Loucy (cell line): ENCODE measurements around the gene ZNF320.
"Not testable (repeated sequence)": the region's sequence is repeated elsewhere in the genome, so short reads cannot be mapped to it uniquely, and the experiment has no call there.

Source experiments
- H2AFZ ChIP-seq: fragments of 200-600 bp; sonication (generic); 2 replicates; pipeline ENCODE4 v1.6.0; 2016; ENCODE audit warnings: antibody characterized with exemption, mild to moderate bottlenecking, low read length, moderate library complexity
- H3F3A ChIP-seq: fragments of 200-600 bp; 2 replicates; pipeline ENCODE4 v1.6.0; 2016; ENCODE audit warnings: antibody characterized with exemption, low read depth, mild to moderate bottlenecking
- H3K27me3 ChIP-seq: fragments of 200-600 bp; sonication (generic); 2 replicates; pipeline ENCODE4 v1.6.1; 2014; ENCODE audit warnings: low read length, mild to moderate bottlenecking; ENCODE audit not compliant: insufficient read depth, poor library complexity, severe bottlenecking
- H3K36me3 ChIP-seq: fragments of 200-600 bp; sonication (generic); 2 replicates; pipeline ENCODE4 v1.6.1; 2016; ENCODE audit warnings: low read length; ENCODE audit not compliant: insufficient read depth
- H3K4me1 ChIP-seq: fragments of 200-600 bp; sonication (generic); 2 replicates; pipeline ENCODE4 v1.5.1; 2014; ENCODE audit warnings: low read length, mild to moderate bottlenecking; ENCODE audit not compliant: insufficient read depth, poor library complexity, severe bottlenecking
- H3K4me2 ChIP-seq: fragments of 200-600 bp; sonication (generic); 2 replicates; pipeline ENCODE4 v1.6.0; 2014; ENCODE audit warnings: antibody characterized with exemption, low read length, low read depth, mild to moderate bottlenecking; ENCODE audit not compliant: poor library complexity, severe bottlenecking
- H3K4me3 ChIP-seq: fragments of 200-600 bp; sonication (generic); 2 replicates; pipeline ENCODE4 v1.5.1; 2014; ENCODE audit warnings: low read length, mild to moderate bottlenecking, mixed read lengths; ENCODE audit not compliant: poor library complexity, severe bottlenecking
- H3K79me2 ChIP-seq: fragments of 200-600 bp; sonication (generic); 2 replicates; pipeline ENCODE4 v1.6.1; 2014; ENCODE audit warnings: low read length; ENCODE audit not compliant: insufficient read depth
- H3K9ac ChIP-seq: fragments of 200-600 bp; sonication (generic); 2 replicates; pipeline ENCODE4 v1.6.0; 2014; ENCODE audit warnings: mild to moderate bottlenecking, low read depth, low read length, moderate library complexity; ENCODE audit not compliant: poor library complexity, severe bottlenecking
- H3K9me2 ChIP-seq: fragments of 200-600 bp; sonication (generic); replicated peaks from 2 replicates; pipeline ENCODE4 v1.6.1; 2016; ENCODE audit warnings: low read depth, low read length, mixed read lengths
- H3K9me3 ChIP-seq: fragments of 200-600 bp; sonication (generic); 2 replicates; pipeline ENCODE4 v1.6.1; 2014; ENCODE audit warnings: mild to moderate bottlenecking, antibody characterized with exemption, low read length, low read depth; ENCODE audit not compliant: insufficient read depth
- H4K20me1 ChIP-seq: fragments of 200-600 bp; sonication (generic); 2 replicates; pipeline ENCODE4 v1.6.0; 2014; ENCODE audit warnings: antibody characterized with exemption, low read length, mild to moderate bottlenecking; ENCODE audit not compliant: insufficient read depth, poor library complexity, severe bottlenecking
- EZH2phosphoT487 ChIP-seq: fragments of 200-600 bp; IDR thresholded peaks from 2 replicates; pipeline ENCODE4 v1.6.1; 2018; ENCODE audit warnings: antibody characterized with exemption, mild to moderate bottlenecking, moderate library complexity, borderline replicate concordance
- TF ChIP-seq, protein P1 (sequence below): fragments of 200-600 bp; sonication (generic); conservative IDR thresholded peaks from 2 replicates; pipeline ENCODE4 v1.5.1; 2014; ENCODE audit warnings: mild to moderate bottlenecking, antibody characterized with exemption, low read length

The ZNF320 gene

DNA sequence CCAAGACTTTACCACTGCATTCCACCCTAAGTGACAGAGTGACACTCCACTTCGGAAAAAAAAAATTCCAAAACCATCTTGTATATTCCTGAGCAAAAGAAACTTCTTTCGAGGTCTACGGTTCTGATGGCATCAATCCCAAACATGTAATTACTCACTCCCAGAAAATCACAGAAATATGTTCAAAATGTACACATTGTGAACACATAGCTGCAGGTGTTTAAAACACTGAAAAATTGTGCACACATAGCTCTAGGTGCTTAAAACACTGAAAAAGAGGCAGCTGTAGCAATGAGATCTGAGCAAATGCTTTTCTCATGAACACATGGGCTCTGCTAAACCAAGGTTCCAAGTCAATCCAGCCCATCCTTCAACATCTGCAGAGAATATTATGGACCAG is 26.0 kb downstream of the ZNF320 start:
- Histone ChIP-seq H3K4me3 (no peak overlapping the region), H2AFZ (no peak overlapping the region), H3F3A (no peaks in the 10 kb centered on the region), H3K9ac (no peak overlapping the region), H3K36me3 (no peaks in the 10 kb centered on the region), H4K20me1 (no peaks in the 10 kb centered on the region), H3K4me1 (no peaks in the 10 kb centered on the region), H3K79me2 (no peaks in the 10 kb centered on the region), H3K4me2 (no peak overlapping the region), H3K9me3 (no peaks in the 10 kb centered on the region), H3K9me2 (no peaks in the 10 kb centered on the region), H3K27me3 (no peaks in the 10 kb centered on the region)
- TF ChIP-seq, protein P1, sequence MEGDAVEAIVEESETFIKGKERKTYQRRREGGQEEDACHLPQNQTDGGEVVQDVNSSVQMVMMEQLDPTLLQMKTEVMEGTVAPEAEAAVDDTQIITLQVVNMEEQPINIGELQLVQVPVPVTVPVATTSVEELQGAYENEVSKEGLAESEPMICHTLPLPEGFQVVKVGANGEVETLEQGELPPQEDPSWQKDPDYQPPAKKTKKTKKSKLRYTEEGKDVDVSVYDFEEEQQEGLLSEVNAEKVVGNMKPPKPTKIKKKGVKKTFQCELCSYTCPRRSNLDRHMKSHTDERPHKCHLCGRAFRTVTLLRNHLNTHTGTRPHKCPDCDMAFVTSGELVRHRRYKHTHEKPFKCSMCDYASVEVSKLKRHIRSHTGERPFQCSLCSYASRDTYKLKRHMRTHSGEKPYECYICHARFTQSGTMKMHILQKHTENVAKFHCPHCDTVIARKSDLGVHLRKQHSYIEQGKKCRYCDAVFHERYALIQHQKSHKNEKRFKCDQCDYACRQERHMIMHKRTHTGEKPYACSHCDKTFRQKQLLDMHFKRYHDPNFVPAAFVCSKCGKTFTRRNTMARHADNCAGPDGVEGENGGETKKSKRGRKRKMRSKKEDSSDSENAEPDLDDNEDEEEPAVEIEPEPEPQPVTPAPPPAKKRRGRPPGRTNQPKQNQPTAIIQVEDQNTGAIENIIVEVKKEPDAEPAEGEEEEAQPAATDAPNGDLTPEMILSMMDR: no peak
- TF ChIP-seq EZH2phosphoT487: no peak

DNA sequence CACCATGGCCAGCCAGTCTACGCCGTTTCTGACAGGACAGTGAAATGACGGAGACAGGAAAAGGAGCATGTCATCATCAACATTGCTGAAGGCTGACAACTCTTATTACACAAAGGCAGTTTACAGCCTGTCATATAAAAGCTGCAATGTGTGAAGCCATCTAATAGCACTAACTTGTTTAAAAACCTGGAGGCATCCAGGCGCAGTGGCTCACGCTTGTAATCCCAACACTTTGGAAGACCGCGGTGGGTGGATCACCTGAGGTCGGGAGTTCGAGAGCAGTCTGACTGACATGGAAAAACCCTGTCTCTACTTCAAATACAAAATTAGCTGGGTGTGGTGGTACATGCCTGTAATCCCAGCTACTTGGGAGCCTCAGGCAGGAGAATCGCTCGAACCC is 29.4 kb downstream of the ZNF320 start:
- H2AFZ ChIP-seq, H3K4me2 ChIP-seq, H4K20me1 ChIP-seq, H3K36me3 ChIP-seq, H3K79me2 ChIP-seq, H3K9ac ChIP-seq, H3K4me3 ChIP-seq, H3K27me3 ChIP-seq, H3K4me1 ChIP-seq, H3K9me3 ChIP-seq, H3K9me2 ChIP-seq, H3F3A ChIP-seq: not testable (repeated sequence)

DNA sequence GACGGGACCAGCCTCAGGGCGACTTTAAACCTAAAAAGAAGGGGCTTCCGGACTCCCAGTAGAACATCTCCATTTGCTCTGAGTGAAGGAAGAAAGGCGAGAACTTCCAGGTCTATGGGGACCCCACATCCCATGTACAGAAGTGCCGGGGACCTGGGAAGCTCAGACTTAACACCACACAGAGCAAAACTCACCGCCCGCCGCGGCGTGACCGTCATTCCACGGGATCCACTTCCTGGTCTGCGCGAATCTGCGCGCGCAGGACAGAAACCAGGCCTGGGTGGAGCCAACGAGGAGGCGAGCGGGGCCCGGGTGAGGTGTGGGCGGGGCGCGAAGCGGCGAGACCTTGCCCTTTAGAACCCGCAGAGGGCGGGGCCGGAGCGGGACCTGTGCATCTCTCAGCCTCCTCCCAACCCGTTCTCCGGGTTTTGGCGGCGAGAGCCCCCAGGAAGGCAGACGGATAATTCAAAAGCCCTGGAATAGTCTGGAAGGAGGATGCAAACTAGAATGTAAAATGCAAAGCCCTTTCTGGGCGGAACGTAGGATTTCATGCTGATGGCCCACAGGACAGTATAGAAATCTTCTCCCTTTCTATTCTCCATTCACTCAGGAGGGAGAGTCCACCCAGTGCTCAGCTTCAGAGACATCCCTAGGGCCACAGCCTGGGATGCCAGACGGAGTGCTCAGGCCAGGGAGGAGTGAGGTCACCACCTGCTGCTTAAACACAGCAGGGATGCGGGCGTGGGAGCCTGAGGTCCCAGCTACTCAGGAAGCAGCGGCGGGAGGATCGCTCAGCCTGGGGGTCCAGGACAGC is 39.9 kb downstream of the ZNF320 start, which contains the start of gene ZNF468:
ZNF468 (minus strand) TSS at position 242 of the 814 bp plus-strand sequence. CDS start 3,347 bp downstream, outside the sequence.
- not testable (repeated sequence) for H3K9me3 ChIP-seq, H3K27me3 ChIP-seq, H4K20me1 ChIP-seq, H3K9me2 ChIP-seq, H3F3A ChIP-seq
- H3K79me2 ChIP-seq: peaks cover 14% of the 10 kb centered on the region
- peak within 1 kb of the TSS; percentile 100 for H2AFZ ChIP-seq
- peak within 1 kb of the TSS; percentile 96 for H3K4me3 ChIP-seq
- peak within 1 kb of the TSS; percentile 90 for H3K4me2 ChIP-seq
- H3K9ac ChIP-seq: peak within 1 kb of the TSS; percentile 85
- peaks cover 13% of the 10 kb centered on the region; the same call in 1 of the 2 replicates for H3K36me3 ChIP-seq
- peaks cover 10% of the 10 kb centered on the region for H3K4me1 ChIP-seq

DNA sequence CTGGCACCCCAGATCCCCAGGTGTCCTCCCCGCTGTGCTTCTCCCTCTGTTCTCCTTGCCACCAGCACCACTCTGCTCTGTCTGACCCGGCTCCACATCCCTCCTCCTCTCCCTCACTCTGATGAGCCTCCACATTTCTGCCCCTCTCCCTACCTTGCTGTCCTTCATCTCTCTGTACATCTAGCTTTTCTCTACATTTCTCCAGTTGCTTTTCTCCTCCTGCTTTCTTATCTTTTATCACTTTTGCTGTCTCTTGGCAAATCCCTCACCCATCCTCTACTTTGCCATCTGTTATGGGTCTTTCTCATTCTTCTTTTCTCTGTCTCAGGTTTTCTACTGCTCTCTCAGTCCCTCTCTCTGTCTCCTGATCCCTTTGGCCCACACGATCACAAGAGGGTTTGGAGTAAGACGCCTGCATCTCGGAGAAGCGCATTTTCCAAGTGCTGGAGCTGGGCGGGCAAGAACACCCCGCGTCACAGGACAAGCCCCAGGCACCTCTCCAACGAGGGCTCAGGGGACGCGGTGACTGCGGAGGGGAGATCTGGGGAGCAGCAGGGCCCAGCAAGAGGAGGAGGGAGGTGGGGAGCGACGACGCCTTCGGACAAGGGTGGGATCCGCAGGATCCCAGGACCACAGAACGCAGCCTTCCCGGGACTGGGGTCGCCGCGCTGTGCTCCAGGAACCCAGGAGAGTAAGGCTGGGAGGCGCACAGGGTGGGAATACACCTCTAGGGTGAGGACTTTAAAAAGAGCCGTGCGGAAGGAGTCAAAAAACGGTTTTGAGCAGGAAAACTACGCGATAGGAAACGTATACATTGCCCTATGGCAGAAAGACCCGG is 40.7 kb downstream of the ZNF320 start:
- H3K9me2 ChIP-seq, H4K20me1 ChIP-seq, H3F3A ChIP-seq, H3K27me3 ChIP-seq, H3K9me3 ChIP-seq: not testable (repeated sequence)
- H3K79me2 ChIP-seq: peaks cover 14% of the 10 kb centered on the region
- H2AFZ ChIP-seq: peak overlapping the region; percentile 92
- peaks cover 13% of the 10 kb centered on the region; the same call in 1 of the 2 replicates for H3K36me3 ChIP-seq
- H3K4me2 ChIP-seq: peak overlapping the region; percentile 90
- H3K4me3 ChIP-seq: peak overlapping the region; percentile 96
- H3K9ac ChIP-seq: peak overlapping the region; percentile 85
- peaks cover 10% of the 10 kb centered on the region for H3K4me1 ChIP-seq
